HEK293T (cell line): ENCODE measurements around the gene NXPE3.

Source experiments
- ARNT ChIP-seq: fragments of 450-650 bp; IDR thresholded peaks from 2 replicates; pipeline ENCODE4 v1.6.1; 2017; ENCODE audit warnings: mild to moderate bottlenecking
- BHLHE40 ChIP-seq: fragments of 450-650 bp; IDR thresholded peaks from 2 replicates; pipeline ENCODE4 v1.6.1; 2016; ENCODE audit warnings: mild to moderate bottlenecking, moderate library complexity, borderline replicate concordance
- ELF4 ChIP-seq: fragments of 450-650 bp; IDR thresholded peaks from 2 replicates; pipeline ENCODE4 v1.6.1; 2017; ENCODE audit warnings: antibody characterized with exemption
- SP1 ChIP-seq: fragments of 450-650 bp; IDR thresholded peaks from 2 replicates; pipeline ENCODE4 v1.6.1; 2017
- SUZ12 ChIP-seq: fragments of 450-650 bp; IDR thresholded peaks from 2 replicates; pipeline ENCODE4 v1.6.1; 2016; ENCODE audit warnings: mild to moderate bottlenecking
- TARDBP ChIP-seq: fragments of 450-650 bp; IDR thresholded peaks from 2 replicates; pipeline ENCODE4 v1.6.1; 2016
- ZNF384 ChIP-seq: fragments of 450-650 bp; IDR thresholded peaks from 2 replicates; pipeline ENCODE4 v1.6.1; 2016

GRCh38 chr3:101809178-101810021, 30.4 kb downstream of the NXPE3 start:
- TF ChIP-seq BHLHE40 (no peak), ARNT (no peak), ZNF384 (peak; percentile 77), TARDBP (no peak), ELF4 (no peak), SP1 (no peak), SUZ12 (no peak)
